Measurements from ENCODE around the gene TMPRSS7. TPM values are rescaled to one million over a fixed set of nuclear protein-coding genes. Genes with fewer than 3 reads are reported as not detected.

Gene TMPRSS7
- total and polyA plus RNA-seq, 2 of the 8 experiments (the other 6 are each of a cell fraction or from before 2014, with no cell fraction given), result not detected

DNA sequence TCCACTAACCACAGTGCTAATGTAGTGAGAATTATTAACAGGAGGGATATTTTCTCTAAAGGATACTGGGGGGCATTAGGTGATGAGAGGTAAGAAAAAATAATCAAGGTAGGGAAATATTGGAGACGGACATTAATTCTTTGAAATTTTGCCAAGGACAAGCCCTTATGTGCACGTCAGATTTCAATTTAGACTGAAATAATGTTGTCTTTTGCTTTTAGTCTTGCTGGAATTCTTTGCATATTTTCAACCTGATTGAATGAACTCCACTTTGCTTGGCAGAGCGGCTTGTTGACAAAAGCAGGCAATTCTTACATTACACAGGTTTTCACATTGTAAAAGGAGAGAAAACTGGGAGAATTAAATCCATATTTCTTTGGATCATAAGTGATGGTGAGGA is 26.6 kb downstream of the TMPRSS7 start:
- H3K79me2 ChIP-seq (ENCODE audit: control insufficient read depth in 1 of 2, insufficient read depth in 2 of 2, low read length in 2 of 2), result no peaks in the 10 kb centered on the region
- DNase-seq (ENCODE audit: low read depth in 1 of 2, low spot score in 2 of 2), result no peak
- no peak for TF ChIP-seq ZNF274 (IDR thresholded peaks at IDR 0.05; ENCODE audit: borderline replicate concordance, extremely low read depth, low read length)
- TF ChIP-seq RFX5 (IDR thresholded peaks at IDR 0.05; ENCODE audit: borderline replicate concordance, low read depth, low read length), result no peak
- TF ChIP-seq JUND (IDR thresholded peaks at IDR 0.05; ENCODE audit: low read length), result no peak
- H4K8ac ChIP-seq (ENCODE audit: extremely low read depth, insufficient read depth, low read length), result no peak overlapping the region
- H3K18ac ChIP-seq (ENCODE audit: extremely low read depth, low read length), result no peak overlapping the region
- H3K9ac ChIP-seq (replicated peaks in 1 of 4; ENCODE audit: extremely low read depth in 1 of 4, low read depth in 3 of 4, low read length in 3 of 4), result no peak overlapping the region
- H4K5ac ChIP-seq (ENCODE audit: insufficient read length, low read depth, low read length), result no peak overlapping the region
- no peak overlapping the region for H4K91ac ChIP-seq (replicated peaks; ENCODE audit: insufficient read length, low read length)
- no peaks in the 10 kb centered on the region for H4K20me1 ChIP-seq (replicated peaks in 1 of 2; ENCODE audit: control insufficient read depth in 1 of 2, insufficient read depth in 2 of 2, low read length in 2 of 2)
- no peaks in the 10 kb centered on the region for H3K27me3 ChIP-seq (replicated peaks in 1 of 4; ENCODE audit: control insufficient read depth in 3 of 4, extremely low read depth in 1 of 4, insufficient read depth in 3 of 4, low read length in 3 of 4)
- no peak overlapping the region for H3K4me2 ChIP-seq (ENCODE audit: insufficient read depth in 1 of 2, low read depth in 2 of 2, low read length in 2 of 2)
- POLR2A ChIA-PET (ENCODE audit: partially characterized antibody), result no interaction called here
- H3K4ac ChIP-seq (replicated peaks; ENCODE audit: insufficient read length, low read depth, low read length), result no peak overlapping the region
- 87% methylated on average over 3 of the region's 3 CpGs; no CpG with 5 or more reads in 1 of the 2 experiments for WGBS, 2 experiments (ENCODE audit: extremely low coverage in 1 of 2, insufficient coverage in 1 of 2, insufficient read length in 1 of 2, insufficient replicate concordance in 2 of 2, low coverage in 1 of 2, low lambda C conversion rate in 2 of 2, missing lambda C conversion rate in 1 of 2)
- no peak overlapping the region for H2BK5ac ChIP-seq (ENCODE audit: low read depth, low read length)
- no peaks in the 10 kb centered on the region for H3K36me3 ChIP-seq (ENCODE audit: control insufficient read depth in 2 of 4, insufficient read depth in 4 of 4, low read length in 3 of 4)
- H2AK5ac ChIP-seq (ENCODE audit: low read depth, low read length), result no peak overlapping the region
- no peak overlapping the region for H3K4me3 ChIP-seq (ENCODE audit: extremely low read depth in 1 of 4, insufficient read depth in 2 of 4, low read depth in 3 of 4, low read length in 4 of 4)
- H2AFZ ChIP-seq (ENCODE audit: low read length), result no peak overlapping the region
- H3K23ac ChIP-seq (ENCODE audit: insufficient read length), result no peak overlapping the region
- no peaks in the 10 kb centered on the region for H3K79me1 ChIP-seq (ENCODE audit: low read depth, low read length)
- H3K56ac ChIP-seq (replicated peaks; ENCODE audit: insufficient read length, low read depth, low read length), result no peak overlapping the region
- CTCF ChIA-PET (ENCODE audit: partially characterized antibody), result no interaction called here
- no peak overlapping the region for H2BK20ac ChIP-seq (ENCODE audit: low read length)
- no peaks in the 10 kb centered on the region for H3K4me1 ChIP-seq (replicated peaks in 1 of 4; ENCODE audit: control insufficient read depth in 3 of 4, insufficient read depth in 4 of 4, low read length in 3 of 4)
- no peaks in the 10 kb centered on the region for H3K9me3 ChIP-seq (ENCODE audit: insufficient read depth in 2 of 2, low read depth in 1 of 2, low read length in 1 of 2)
- H3K27ac ChIP-seq (ENCODE audit: low read depth, low read length), result no peak overlapping the region
- no peak for FAIRE-seq
- H3K14ac ChIP-seq (ENCODE audit: insufficient read length), result no peak overlapping the region
- H3K23me2 ChIP-seq (ENCODE audit: low read depth, low read length), result no peaks in the 10 kb centered on the region
- no peak overlapping the region for H2BK15ac ChIP-seq (ENCODE audit: low read length)
- no peak overlapping the region for H2BK120ac ChIP-seq (replicated peaks; ENCODE audit: low read depth, low read length)
- no peak overlapping the region for H2BK12ac ChIP-seq (ENCODE audit: low read depth, low read length)
